NT2/D1 (cell line): Measurements from ENCODE around the gene CCND2.

ENCODE experiments used
- YY1 ChIP-seq: IDR thresholded peaks from 2 replicates; pipeline ENCODE4 v1.6.1; 2011; ENCODE audit not compliant: insufficient read length, insufficient read depth
- ZNF274 ChIP-seq: IDR thresholded peaks from 2 replicates; pipeline ENCODE4 v1.6.1; 2011; ENCODE audit warnings: mild to moderate bottlenecking, low read depth, low read length

GRCh38 chr12:4265280-4265679 is 8.3 kb upstream of the CCND2 start:
- no peak for TF ChIP-seq ZNF274
- no peak for TF ChIP-seq YY1
